C4-2B (cell line): ENCODE measurements around the gene SSU72.
"Not testable (repeated sequence)": the region's sequence is repeated elsewhere in the genome, so short reads cannot be mapped to it uniquely, and the experiment has no call there.

ENCODE experiments used
- H3K27ac ChIP-seq: fragments of 450-650 bp; 2 replicates; pipeline ENCODE4 v1.5.1; 2017
- CTCF ChIP-seq: fragments of 450-650 bp; conservative IDR thresholded peaks from 2 replicates; pipeline ENCODE4 v1.5.1; 2017; ENCODE audit warnings: mild to moderate bottlenecking
- ZFX ChIP-seq: fragments of 450-650 bp; IDR thresholded peaks from 2 replicates; pipeline ENCODE4 v1.6.1; 2017

Gene SSU72

GRCh38 chr1:1529321-1529720, 45.3 kb downstream of the SSU72 start:
- TF ChIP-seq ZFX (no peak), CTCF (no peak)
- no peak overlapping the region for H3K27ac ChIP-seq

GRCh38 chr1:1528301-1529267, 46.1 kb downstream of the SSU72 start:
- TF ChIP-seq ZFX (no peak), CTCF (no peak)
- H3K27ac ChIP-seq, result no peak overlapping the region

- no peak overlapping the region for H3K27ac ChIP-seq
- TF ChIP-seq ZFX (no peak), CTCF (no peak)
These were observed 47.4 kb downstream of the SSU72 start for GRCh38 chr1:1527092-1527816.

- not testable (repeated sequence) for H3K27ac ChIP-seq
These were observed 48.2 kb downstream of the SSU72 start for GRCh38 chr1:1526476-1526875.

GRCh38 chr1:1524750-1525383, 49.8 kb downstream of the SSU72 start:
- H3K27ac ChIP-seq, result not testable (repeated sequence)

GRCh38 chr1:1523651-1524050, 51.0 kb downstream of the SSU72 start:
- not testable (repeated sequence) for H3K27ac ChIP-seq

GRCh38 chr1:1523226-1523625, 51.4 kb downstream of the SSU72 start:
- not testable (repeated sequence) for H3K27ac ChIP-seq

- H3K27ac ChIP-seq, result not testable (repeated sequence)
These were observed 52.1 kb downstream of the SSU72 start for GRCh38 chr1:1522536-1522935.

GRCh38 chr1:1521331-1521730, 53.3 kb downstream of the SSU72 start:
- no peak overlapping the region for H3K27ac ChIP-seq
- TF ChIP-seq ZFX (no peak), CTCF (no peak)

- H3K27ac ChIP-seq, result not testable (repeated sequence)
These were observed 54.7 kb downstream of the SSU72 start for GRCh38 chr1:1519805-1520505.

- H3K27ac ChIP-seq, result not testable (repeated sequence)
These were observed 56.0 kb downstream of the SSU72 start for GRCh38 chr1:1518621-1519007.
